ENCODE data around the gene ST3GAL3. TPM values are rescaled to one million over a fixed set of nuclear protein-coding genes. Genes with fewer than 3 reads are reported as not detected.

Gene ST3GAL3
- total RNA-seq, 1 donor from 2014 or later: 14.9 TPM

GRCh38 chr1:43799656-43800635 lies 92.6 kb downstream of the ST3GAL3 start:
- no peaks in the 10 kb centered on the region for H3K27me3 Mint-ChIP-seq (ENCODE audit: unreplicated experiment)
- TF ChIP-seq CTCF (IDR thresholded peaks at IDR 0.05; ENCODE audit: unreplicated experiment): no peak
- H3K36me3 Mint-ChIP-seq (ENCODE audit: low read depth, unreplicated experiment): no peaks in the 10 kb centered on the region
- no peaks in the 10 kb centered on the region for H3K9me3 Mint-ChIP-seq (ENCODE audit: unreplicated experiment)
- H3K4me3 Mint-ChIP-seq (ENCODE audit: unreplicated experiment): no peak overlapping the region
- peaks cover 8% of the 10 kb centered on the region for H3K4me1 Mint-ChIP-seq (ENCODE audit: unreplicated experiment)
- no peak for DNase-seq (ENCODE audit: low spot score)
- no peak overlapping the region for H3K27ac Mint-ChIP-seq (ENCODE audit: unreplicated experiment)

- TF ChIP-seq CTCF (IDR thresholded peaks at IDR 0.05; ENCODE audit: unreplicated experiment): no peak
These were observed 93.4 kb downstream of the ST3GAL3 start for GRCh38 chr1:43800771-43801170.

GRCh38 chr1:43801203-43801602 lies 93.9 kb downstream of the ST3GAL3 start:
- no peak for DNase-seq (ENCODE audit: low spot score)
- Mint-ChIP-seq H3K4me3 (ENCODE audit: unreplicated experiment) (no peak overlapping the region), H3K27ac (ENCODE audit: unreplicated experiment) (no peak overlapping the region), H3K36me3 (ENCODE audit: low read depth, unreplicated experiment) (no peaks in the 10 kb centered on the region), H3K9me3 (ENCODE audit: unreplicated experiment) (no peaks in the 10 kb centered on the region), H3K27me3 (ENCODE audit: unreplicated experiment) (no peaks in the 10 kb centered on the region), H3K4me1 (ENCODE audit: unreplicated experiment) (peaks cover 8% of the 10 kb centered on the region)
- TF ChIP-seq CTCF (IDR thresholded peaks at IDR 0.05; ENCODE audit: unreplicated experiment): no peak

More at GRCh38 chr1:43800771-43801170, 93.4 kb downstream of the ST3GAL3 start:
- H3K27ac Mint-ChIP-seq (ENCODE audit: unreplicated experiment): no peak overlapping the region
- H3K27me3 Mint-ChIP-seq (ENCODE audit: unreplicated experiment): no peaks in the 10 kb centered on the region
- no peaks in the 10 kb centered on the region for H3K9me3 Mint-ChIP-seq (ENCODE audit: unreplicated experiment)
- H3K36me3 Mint-ChIP-seq (ENCODE audit: low read depth, unreplicated experiment): no peaks in the 10 kb centered on the region
- no peak for DNase-seq (ENCODE audit: low spot score)
- no peak overlapping the region for H3K4me3 Mint-ChIP-seq (ENCODE audit: unreplicated experiment)
- H3K4me1 Mint-ChIP-seq (ENCODE audit: unreplicated experiment): peaks cover 8% of the 10 kb centered on the region

DNA sequence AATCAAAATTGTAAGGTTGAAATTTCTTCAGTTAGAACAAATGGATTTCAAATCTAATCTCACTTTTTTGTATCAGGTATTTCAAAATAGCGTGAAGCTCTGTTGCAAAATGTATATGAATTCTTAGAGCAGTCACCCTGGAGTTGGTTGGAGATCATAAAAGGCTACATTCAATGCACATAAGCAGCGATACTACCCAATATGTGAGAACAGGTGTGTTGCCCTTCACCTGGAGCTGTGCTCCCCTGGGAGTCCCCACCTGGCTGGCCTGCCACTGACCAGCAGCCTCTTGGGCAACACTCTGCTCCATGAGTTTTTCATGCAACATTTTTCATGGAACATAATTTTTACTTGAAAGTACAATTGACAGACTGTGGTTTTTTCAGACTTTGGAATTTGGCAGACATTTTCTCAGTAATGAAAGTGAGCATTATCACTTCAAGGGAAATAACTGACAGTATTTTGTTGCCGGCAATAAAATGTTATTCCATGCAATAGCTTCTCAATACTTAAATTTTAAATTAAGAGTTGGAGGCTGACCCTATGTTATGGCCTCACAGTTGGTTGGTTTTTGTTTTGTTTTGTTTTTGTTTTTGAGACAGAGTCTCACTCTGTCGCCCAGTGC lies 95.1 kb downstream of the ST3GAL3 start:
- no peak overlapping the region for H3K4me3 Mint-ChIP-seq (ENCODE audit: unreplicated experiment)
- H3K36me3 Mint-ChIP-seq (ENCODE audit: low read depth, unreplicated experiment): peaks cover 1% of the 10 kb centered on the region
- H3K4me1 Mint-ChIP-seq (ENCODE audit: unreplicated experiment): peaks cover 8% of the 10 kb centered on the region
- H3K27me3 Mint-ChIP-seq (ENCODE audit: unreplicated experiment): no peaks in the 10 kb centered on the region
- no peak overlapping the region for H3K27ac Mint-ChIP-seq (ENCODE audit: unreplicated experiment)
- DNase-seq (ENCODE audit: low spot score): no peak
- no peaks in the 10 kb centered on the region for H3K9me3 Mint-ChIP-seq (ENCODE audit: unreplicated experiment)
- TF ChIP-seq CTCF (IDR thresholded peaks at IDR 0.05; ENCODE audit: unreplicated experiment): no peak

DNA sequence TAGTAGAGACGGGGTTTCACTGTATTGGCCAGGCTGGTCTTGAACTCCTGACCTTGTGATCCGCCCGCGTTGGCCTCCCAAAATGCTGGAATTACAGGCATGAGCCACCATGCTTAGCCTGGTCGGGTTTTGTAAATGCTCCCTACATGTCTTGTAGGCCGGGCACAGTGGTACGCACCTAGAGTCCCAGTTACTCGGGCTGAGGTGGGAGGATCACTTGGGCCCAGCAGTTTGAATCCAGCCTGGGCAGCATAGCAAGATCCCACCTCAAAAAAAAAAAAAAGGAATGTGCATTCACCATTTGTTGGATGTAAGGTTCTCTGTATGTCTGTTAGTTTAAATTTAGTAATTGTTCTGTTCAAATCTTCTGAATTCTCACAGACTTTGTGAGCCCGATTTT lies 95.8 kb downstream of the ST3GAL3 start:
- Mint-ChIP-seq H3K27ac (ENCODE audit: unreplicated experiment) (no peak overlapping the region), H3K36me3 (ENCODE audit: low read depth, unreplicated experiment) (peaks cover 4% of the 10 kb centered on the region), H3K4me3 (ENCODE audit: unreplicated experiment) (no peak overlapping the region), H3K4me1 (ENCODE audit: unreplicated experiment) (peaks cover 5% of the 10 kb centered on the region), H3K27me3 (ENCODE audit: unreplicated experiment) (peaks cover 3% of the 10 kb centered on the region), H3K9me3 (ENCODE audit: unreplicated experiment) (no peaks in the 10 kb centered on the region)
- no peak for TF ChIP-seq CTCF (IDR thresholded peaks at IDR 0.05; ENCODE audit: unreplicated experiment)
- no peak for DNase-seq (ENCODE audit: low spot score)

All from endothelial cell (in vitro differentiated cells).